ENCODE measurements around the gene SCG3. TPM values are rescaled to one million over a fixed set of nuclear protein-coding genes. Genes with fewer than 3 reads are reported as not detected.

Gene SCG3
- total and polyA plus RNA-seq, 2 of the 13 experiments (the other 11 are each of a cell fraction or from before 2014, with no cell fraction given) = not detected

Other genes with a start within 250 kb of the SCG3 start
- 14.4 and 15.3 TPM in 2 replicates for gene DMXL2, start 58.7 kb upstream of the SCG3 start, total RNA-seq (2016; rRNA removed; fragmentation: Illumina TruSeq; extraction: Trizol)
- gene DMXL2, start 58.7 kb upstream of the SCG3 start, polyA plus RNA-seq (2011; rRNA removed) = 11.6 and 11.8 TPM in 2 replicates
- gene LYSMD2, start 56.2 kb downstream of the SCG3 start, total RNA-seq (2016; rRNA removed; fragmentation: Illumina TruSeq; extraction: Trizol) = 0.20 and 0.27 TPM in 2 replicates
- gene LYSMD2, start 56.2 kb downstream of the SCG3 start, polyA plus RNA-seq (2011; rRNA removed) = 0.05 and 0.09 TPM in 2 replicates
- gene TMOD2, start 70.1 kb downstream of the SCG3 start, total RNA-seq (2016; rRNA removed; fragmentation: Illumina TruSeq; extraction: Trizol) = 0.02 and 0.14 TPM in 2 replicates
- gene TMOD2, start 70.1 kb downstream of the SCG3 start, polyA plus RNA-seq (2011; rRNA removed) = 0.01 and 0.21 TPM in 2 replicates
- 23.2 and 33.7 TPM in 2 replicates for gene TMOD3, start 148.2 kb downstream of the SCG3 start, total RNA-seq (2016; rRNA removed; fragmentation: Illumina TruSeq; extraction: Trizol)
- gene TMOD3, start 148.2 kb downstream of the SCG3 start, polyA plus RNA-seq (2011; rRNA removed) = 5.0 and 5.1 TPM in 2 replicates